Trophoblast cell (in vitro differentiated cells and primary cell): ENCODE data around the gene CDHR4.
A peak's percentile ranks its signal among the peaks of the same experiment; 100 is the strongest.

Experiments used
- DNase-seq, 2 donors: peaks; one replicate each; pipeline ENCODE4 v3.0.0-alpha.2; 2016
- H2AFZ ChIP-seq: 2 replicates; pipeline ENCODE4 v1.6.1; 2013; ENCODE audit warnings: low read length, moderate library complexity, mild to moderate bottlenecking; ENCODE audit not compliant: insufficient read depth, poor library complexity
- H2AK5ac ChIP-seq: 2 replicates; pipeline ENCODE4 v1.6.1; 2013; ENCODE audit warnings: mild to moderate bottlenecking, low read length
- H2BK120ac ChIP-seq: 2 replicates; pipeline ENCODE4 v1.6.1; 2013; ENCODE audit warnings: low read length, mild to moderate bottlenecking, moderate library complexity; ENCODE audit not compliant: insufficient read depth, poor library complexity
- H2BK12ac ChIP-seq: 2 replicates; pipeline ENCODE4 v1.6.1; 2013; ENCODE audit warnings: mild to moderate bottlenecking, low read length, moderate library complexity
- H2BK5ac ChIP-seq: 2 replicates; pipeline ENCODE4 v1.6.1; 2013; ENCODE audit warnings: low read length, low read depth, moderate library complexity, mild to moderate bottlenecking; ENCODE audit not compliant: poor library complexity
- H3K14ac ChIP-seq: 2 replicates; pipeline ENCODE4 v1.6.1; 2013; ENCODE audit warnings: mild to moderate bottlenecking, low read length
- H3K18ac ChIP-seq: 2 replicates; pipeline ENCODE4 v1.6.1; 2013; ENCODE audit warnings: mild to moderate bottlenecking, low read length
- H3K23ac ChIP-seq: 2 replicates; pipeline ENCODE4 v1.6.1; 2013; ENCODE audit warnings: low read length
- H3K27ac ChIP-seq: 2 replicates; pipeline ENCODE4 v1.5.1; 2013; ENCODE audit warnings: low read depth, mild to moderate bottlenecking, inconsistent platforms, low read length, moderate library complexity
- H3K27me3 ChIP-seq: 2 replicates; pipeline ENCODE4 v1.6.1; 2013; ENCODE audit warnings: inconsistent platforms, mild to moderate bottlenecking, low read length, moderate library complexity; ENCODE audit not compliant: insufficient read depth
- H3K36me3 ChIP-seq, 2 experiments: 1 replicate in 1 of 2; 2 replicates in 1 of 2; pipeline ENCODE4 v1.6.1; 2013; ENCODE audit warnings: low read length in 2 of 2, mild to moderate bottlenecking in 2 of 2, moderate library complexity in 1 of 2; ENCODE audit not compliant: insufficient read depth in 2 of 2, control insufficient read depth in 1 of 2
- H3K4ac ChIP-seq: 2 replicates; pipeline ENCODE4 v1.6.1; 2013; ENCODE audit warnings: low read depth, mild to moderate bottlenecking, low read length, moderate library complexity
- H3K4me1 ChIP-seq, 2 experiments: 1 replicate in 1 of 2; 2 replicates in 1 of 2; pipeline ENCODE4 v1.6.1; 2013; ENCODE audit warnings: low read length in 2 of 2, mild to moderate bottlenecking in 2 of 2, moderate library complexity in 1 of 2; ENCODE audit not compliant: insufficient read depth in 2 of 2, control insufficient read depth in 1 of 2
- H3K4me2 ChIP-seq: 2 replicates; pipeline ENCODE4 v1.6.1; 2013; ENCODE audit warnings: inconsistent platforms, mild to moderate bottlenecking, low read length, moderate library complexity
- H3K4me3 ChIP-seq: 2 replicates; pipeline ENCODE4 v1.5.1; 2013; ENCODE audit warnings: mild to moderate bottlenecking, low read depth, low read length, inconsistent platforms
- H3K79me1 ChIP-seq: one replicate; pipeline ENCODE4 v1.6.1; 2013; ENCODE audit warnings: low read length
- H3K79me2 ChIP-seq: 2 replicates; pipeline ENCODE4 v1.6.1; 2013; ENCODE audit warnings: low read length, mild to moderate bottlenecking; ENCODE audit not compliant: control insufficient read depth, insufficient read depth, poor library complexity
- H3K9ac ChIP-seq: 2 replicates; pipeline ENCODE4 v1.6.1; 2013; ENCODE audit warnings: mild to moderate bottlenecking, low read length
- H3K9me3 ChIP-seq: 2 replicates; pipeline ENCODE4 v1.6.1; 2013; ENCODE audit warnings: low read depth, mild to moderate bottlenecking, control low read depth, inconsistent platforms, low read length; ENCODE audit not compliant: insufficient read depth
- H4K12ac ChIP-seq: 2 replicates; pipeline ENCODE4 v1.6.1; 2013; ENCODE audit warnings: low read depth, mild to moderate bottlenecking, low read length, moderate library complexity
- H4K8ac ChIP-seq: 2 replicates; pipeline ENCODE4 v1.6.1; 2013; ENCODE audit warnings: low read depth, mild to moderate bottlenecking, low read length, moderate library complexity
- H4K91ac ChIP-seq: one replicate; pipeline ENCODE4 v1.6.1; 2013; ENCODE audit warnings: low read depth, mild to moderate bottlenecking, low read length, moderate library complexity
- WGBS: extraction: QIAGEN DNeasy Blood & Tissue Kit; methylation state at CpG from one replicate; pipeline ENCODE4 v1.1.7; 2013; ENCODE audit warnings: missing lambda C conversion rate; ENCODE audit not compliant: insufficient read length, insufficient coverage; ENCODE audit errors: extremely low coverage; 5-methylcytosine and 5-hydroxymethylcytosine counted together

The CDHR4 gene

GRCh38 chr3:49841806-49842205 lies 42.1 kb upstream of the CDHR4 start:
- no peak overlapping the region for H2BK120ac ChIP-seq
- H3K79me1 ChIP-seq, result no peaks in the 10 kb centered on the region
- peaks cover 22 to 40% of the 10 kb centered on the region in 2 experiments for H3K36me3 ChIP-seq
- H3K27ac ChIP-seq, result no peak overlapping the region
- no peak overlapping the region for H4K12ac ChIP-seq
- H3K18ac ChIP-seq, result no peak overlapping the region
- no peak overlapping the region for H3K4ac ChIP-seq
- H3K4me1 ChIP-seq, result no peaks in the 10 kb centered on the region
- no peak overlapping the region for H3K23ac ChIP-seq
- no peak overlapping the region for H2BK5ac ChIP-seq
- H2BK12ac ChIP-seq, result no peak overlapping the region
- H2AK5ac ChIP-seq, result no peak overlapping the region
- no peak overlapping the region for H4K91ac ChIP-seq
- H3K9ac ChIP-seq, result no peak overlapping the region
- no peaks in the 10 kb centered on the region for H3K79me2 ChIP-seq
- WGBS, result no CpG with 5 or more reads among the region's 7 CpGs
- H2AFZ ChIP-seq, result no peak overlapping the region
- H3K4me2 ChIP-seq, result no peak overlapping the region
- H3K9me3 ChIP-seq, result no peaks in the 10 kb centered on the region
- no peak overlapping the region for H3K4me3 ChIP-seq
- no peak overlapping the region for H3K14ac ChIP-seq
- DNase-seq, result no peak
- H4K8ac ChIP-seq, result no peak overlapping the region
- H3K27me3 ChIP-seq, result no peaks in the 10 kb centered on the region

- Histone ChIP-seq H2AK5ac (no peak overlapping the region), H3K4me3 (no peak overlapping the region), H3K14ac (no peak overlapping the region), H3K9me3 (no peaks in the 10 kb centered on the region), H2BK5ac (no peak overlapping the region), H3K27ac (no peak overlapping the region), H3K4ac (no peak overlapping the region), H4K12ac (no peak overlapping the region), H3K4me1 (no peaks in the 10 kb centered on the region), H3K36me3 (peaks cover 24 to 40% of the 10 kb centered on the region in 2 experiments), H4K8ac (no peak overlapping the region), H2BK12ac (no peak overlapping the region), H3K27me3 (no peaks in the 10 kb centered on the region), H4K91ac (no peak overlapping the region), H3K79me2 (no peaks in the 10 kb centered on the region), H3K4me2 (no peak overlapping the region), H3K9ac (no peak overlapping the region), H2BK120ac (no peak overlapping the region), H3K23ac (no peak overlapping the region), H2AFZ (no peak overlapping the region), H3K18ac (no peak overlapping the region), H3K79me1 (no peaks in the 10 kb centered on the region)
- peak in 1 of 2 donors; percentile 20 for DNase-seq
These were observed 41.5 kb upstream of the CDHR4 start for GRCh38 chr3:49841126-49841696.

GRCh38 chr3:49840388-49840787 lies 40.7 kb upstream of the CDHR4 start:
- no peak overlapping the region for H3K18ac ChIP-seq
- H3K4ac ChIP-seq, result no peak overlapping the region
- DNase-seq, result no peak
- H3K36me3 ChIP-seq, result peaks cover 21 to 35% of the 10 kb centered on the region in 2 experiments
- H3K9me3 ChIP-seq, result no peaks in the 10 kb centered on the region
- no peak overlapping the region for H3K9ac ChIP-seq
- no peak overlapping the region for H3K27ac ChIP-seq
- H2BK12ac ChIP-seq, result no peak overlapping the region
- H3K79me1 ChIP-seq, result no peaks in the 10 kb centered on the region
- H4K8ac ChIP-seq, result no peak overlapping the region
- H2BK120ac ChIP-seq, result no peak overlapping the region
- no peaks in the 10 kb centered on the region for H3K4me1 ChIP-seq
- WGBS, result no CpG with 5 or more reads among the region's 2 CpGs
- no peak overlapping the region for H4K91ac ChIP-seq
- no peak overlapping the region for H2BK5ac ChIP-seq
- no peak overlapping the region for H3K23ac ChIP-seq
- no peak overlapping the region for H3K14ac ChIP-seq
- H3K4me2 ChIP-seq, result no peak overlapping the region
- H3K27me3 ChIP-seq, result no peaks in the 10 kb centered on the region
- no peak overlapping the region for H2AFZ ChIP-seq
- no peak overlapping the region for H2AK5ac ChIP-seq
- H3K79me2 ChIP-seq, result no peaks in the 10 kb centered on the region
- H4K12ac ChIP-seq, result no peak overlapping the region
- H3K4me3 ChIP-seq, result no peak overlapping the region

GRCh38 chr3:49839193-49839809 lies 39.6 kb upstream of the CDHR4 start:
- DNase-seq, result peak; percentile 53 to 87
- Histone ChIP-seq H3K36me3 (peaks cover 19 to 31% of the 10 kb centered on the region in 2 experiments), H3K4me3 (no peak overlapping the region), H3K4ac (no peak overlapping the region), H4K12ac (no peak overlapping the region), H2AK5ac (no peak overlapping the region), H3K18ac (no peak overlapping the region), H3K4me1 (no peaks in the 10 kb centered on the region), H3K9me3 (no peaks in the 10 kb centered on the region), H2BK120ac (no peak overlapping the region), H2BK12ac (no peak overlapping the region), H3K9ac (no peak overlapping the region), H2BK5ac (no peak overlapping the region), H3K27ac (no peak overlapping the region), H4K91ac (no peak overlapping the region), H4K8ac (no peak overlapping the region), H3K23ac (no peak overlapping the region), H2AFZ (no peak overlapping the region), H3K4me2 (no peak overlapping the region), H3K27me3 (no peaks in the 10 kb centered on the region), H3K79me1 (no peaks in the 10 kb centered on the region), H3K14ac (no peak overlapping the region), H3K79me2 (no peaks in the 10 kb centered on the region)
- WGBS, result no CpG with 5 or more reads among the region's 6 CpGs
